GM21528 (cell line): ENCODE measurements around the gene SP110.
"Not testable (repeated sequence)": the region's sequence is repeated elsewhere in the genome, so short reads cannot be mapped to it uniquely, and the experiment has no call there.

Source experiments
- ATAC-seq: cut with Tn5 transposase; IDR thresholded peaks from one replicate; pipeline ENCODE4 v1.9.1; 2021; ENCODE audit warnings: mild to moderate bottlenecking, moderate library complexity; ENCODE audit not compliant: unreplicated experiment, low FRiP score

Gene SP110

DNA sequence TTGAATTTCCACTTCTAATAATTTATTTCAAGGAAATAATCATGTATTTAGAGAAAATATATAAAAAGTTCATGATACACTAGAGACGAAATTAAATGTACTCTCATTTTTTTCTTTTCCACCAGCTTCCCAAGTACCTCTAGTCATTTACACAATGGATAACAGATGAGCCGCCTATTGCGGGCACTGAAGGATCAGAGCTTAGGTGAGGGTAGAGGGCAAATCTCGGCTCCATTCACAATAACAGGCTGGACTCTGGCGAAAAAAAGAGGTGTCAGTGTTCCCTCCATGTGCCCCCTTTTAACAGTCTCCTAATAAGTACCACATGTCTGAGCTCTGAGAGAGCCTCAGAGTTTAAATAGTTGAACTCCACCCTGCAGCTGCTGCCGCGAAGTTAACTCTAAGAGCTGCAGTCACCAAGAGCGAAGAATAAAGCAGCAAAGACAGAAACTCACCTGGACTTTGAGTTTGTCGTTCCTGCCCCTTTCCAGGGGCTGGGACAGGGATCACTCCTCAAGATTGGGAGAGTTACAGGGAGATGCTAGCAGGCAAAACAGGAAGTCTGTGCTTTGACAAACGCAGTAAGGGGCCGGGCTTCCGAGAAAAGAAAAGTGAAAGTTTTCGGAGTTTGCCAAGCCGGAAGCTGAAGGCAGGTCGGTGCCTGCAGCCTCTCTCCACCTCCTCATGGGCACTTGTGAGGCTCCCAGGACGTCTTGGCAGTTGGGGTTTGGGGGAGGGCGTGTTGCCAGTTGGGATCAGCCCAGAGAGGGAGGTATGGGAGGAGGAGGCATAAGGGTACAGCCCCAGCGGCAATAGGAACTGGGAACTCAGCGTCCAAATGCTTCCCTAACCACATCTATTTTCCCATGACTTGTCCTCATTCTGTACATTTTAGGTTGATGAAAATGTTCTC is at the start of gene SP110:
Gene SP110 (minus strand): TSS at position 566 of the 913 bp plus-strand sequence. CDS start 3,057 bp downstream, outside the sequence.
- ATAC-seq, result peak; percentile 71

DNA sequence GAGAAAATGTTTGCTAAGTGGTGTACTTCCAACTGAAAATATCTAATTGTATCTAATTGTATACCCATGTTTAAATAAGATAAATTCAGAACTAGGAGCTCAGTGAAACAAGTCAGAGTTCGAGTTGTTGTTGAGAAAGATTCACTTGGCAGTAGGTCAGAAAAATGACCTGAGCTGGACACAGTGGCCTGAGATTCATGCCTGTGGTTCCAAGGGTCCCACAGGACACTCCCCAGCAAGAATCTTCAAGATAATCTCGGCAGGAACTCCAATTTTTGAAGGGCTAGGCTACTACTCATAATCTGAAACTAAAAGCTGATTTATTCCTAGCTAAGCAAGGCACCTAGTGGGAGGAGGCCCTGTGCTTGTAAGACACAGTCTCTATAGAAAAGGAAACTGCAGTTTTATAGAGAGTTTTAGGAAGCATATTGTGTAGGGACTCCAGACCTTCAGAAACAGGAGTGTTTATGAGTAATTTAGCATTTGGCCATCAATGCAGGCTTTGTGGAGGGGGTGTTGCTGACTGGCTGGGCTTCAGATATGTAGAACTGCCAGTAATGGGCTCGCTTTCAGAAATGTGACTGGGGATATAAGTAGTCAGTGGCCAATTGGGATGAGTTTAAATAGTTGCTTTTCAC is 48.9 kb upstream of the SP110 start:
- peak; percentile 51 for ATAC-seq

DNA sequence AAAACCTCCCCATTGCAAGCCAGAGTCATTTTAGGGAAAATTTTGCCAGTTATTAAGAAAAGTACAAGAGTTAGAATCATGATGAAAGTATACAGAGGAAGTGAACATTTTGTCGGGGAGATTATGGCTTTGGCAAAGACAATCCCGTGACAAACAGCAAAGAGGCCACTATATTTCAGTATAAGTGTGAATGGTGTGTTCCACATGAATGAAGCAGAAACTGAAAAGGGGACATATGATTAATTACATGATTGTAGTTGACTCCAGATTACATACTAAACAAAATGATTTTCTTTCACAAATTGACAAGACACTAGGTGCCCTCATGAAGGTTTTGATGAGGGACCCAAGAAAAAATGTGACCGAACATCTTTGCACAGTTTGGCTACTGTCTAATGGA is 47.8 kb upstream of the SP110 start:
- ATAC-seq, result peak; percentile 74

DNA sequence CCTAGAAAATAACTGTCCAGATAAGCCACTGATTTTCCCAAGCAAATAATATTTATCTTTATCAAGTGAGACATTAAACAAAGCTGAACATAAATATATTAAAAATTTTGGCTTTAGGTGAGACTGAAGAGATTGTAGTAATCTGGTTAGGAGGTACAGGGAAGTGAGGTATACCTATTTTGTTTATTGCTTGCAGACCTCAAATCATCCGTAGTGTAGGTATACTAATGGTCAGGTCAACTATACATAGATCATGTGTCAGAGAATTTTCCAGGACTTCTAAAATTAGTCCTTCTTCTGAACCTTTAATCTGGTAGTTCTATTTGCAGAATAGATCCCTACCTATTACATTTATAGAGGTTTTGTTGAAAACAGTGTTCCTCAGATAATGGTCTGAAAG is 47.3 kb upstream of the SP110 start:
- peak; percentile 38 for ATAC-seq

DNA sequence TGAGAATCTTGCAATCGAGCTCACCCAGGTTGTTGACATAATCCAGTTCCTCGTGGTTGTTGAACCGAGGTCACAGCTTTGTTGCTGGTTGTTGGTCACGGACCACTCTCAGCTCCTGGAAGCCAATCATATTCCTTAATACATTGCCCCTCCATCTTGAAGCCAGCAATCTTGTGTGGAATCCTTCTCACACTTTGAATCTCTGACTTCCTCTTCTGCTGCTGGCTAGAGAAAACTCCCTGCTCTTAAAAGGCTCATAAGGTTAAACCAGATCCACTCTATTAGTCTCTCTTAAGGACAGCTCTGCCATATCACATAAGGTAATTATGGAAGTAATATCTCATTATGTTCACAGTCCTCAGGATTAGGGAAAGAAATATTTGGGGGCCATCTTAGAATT is 46.9 kb upstream of the SP110 start:
- ATAC-seq, result no peak

DNA sequence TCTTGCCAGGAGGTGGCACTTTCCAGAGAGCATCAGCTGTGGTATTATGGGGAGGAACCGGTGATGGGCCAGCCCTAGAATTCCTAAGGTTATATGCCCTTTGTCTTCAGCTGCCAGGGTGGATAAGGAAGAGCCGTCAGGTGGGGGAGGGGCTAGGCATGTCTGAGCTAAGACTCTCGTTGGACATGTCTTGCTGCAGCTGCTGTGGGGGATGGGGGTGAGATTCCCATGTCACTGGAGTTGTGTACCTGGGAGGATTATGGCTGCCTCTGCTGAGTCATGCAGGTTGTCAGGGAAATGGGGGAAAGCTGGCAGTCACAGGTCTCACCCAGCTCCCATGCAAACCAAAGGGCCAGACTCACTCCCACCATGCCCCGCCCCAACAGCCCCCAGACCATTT is 45.2 kb upstream of the SP110 start:
- not testable (repeated sequence) for ATAC-seq

DNA sequence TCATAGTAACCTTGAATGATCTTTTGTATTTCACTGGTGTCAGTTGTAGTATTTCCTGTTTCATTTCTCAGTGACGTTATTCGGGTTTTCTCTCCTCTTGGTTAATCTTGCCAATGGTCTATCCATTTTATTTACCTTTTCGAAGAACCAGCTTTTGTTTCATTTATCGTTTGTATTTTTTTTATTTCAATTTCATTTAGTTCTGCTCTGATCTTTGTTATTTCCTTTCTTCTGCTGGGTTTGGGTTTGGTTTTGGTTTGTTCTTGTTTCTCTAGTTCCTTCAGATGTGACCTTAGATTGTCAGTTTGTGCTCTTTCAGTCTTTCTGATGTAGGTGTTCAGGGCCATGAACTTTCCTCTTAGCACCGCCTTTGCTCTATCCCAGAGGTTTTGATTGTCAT is 42.5 kb upstream of the SP110 start:
- no peak for ATAC-seq

DNA sequence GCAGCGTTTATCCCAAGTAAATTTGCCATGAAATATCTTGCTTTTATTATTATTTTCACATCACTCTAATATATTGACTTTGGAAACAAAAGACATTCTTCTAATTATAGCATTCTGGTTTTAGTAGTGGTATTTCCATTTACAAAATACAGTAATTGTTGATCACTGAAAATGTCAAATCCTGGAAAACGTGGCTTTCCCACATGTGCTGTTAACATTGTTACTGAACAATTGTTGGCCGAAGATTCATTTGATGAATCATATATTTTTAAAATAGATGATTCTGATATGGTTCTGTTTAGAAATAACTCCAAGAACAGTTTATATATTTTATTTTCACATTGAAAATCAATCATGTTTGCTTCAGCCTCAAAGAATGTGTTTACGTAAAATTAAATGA is 38.7 kb upstream of the SP110 start:
- ATAC-seq, result no peak

DNA sequence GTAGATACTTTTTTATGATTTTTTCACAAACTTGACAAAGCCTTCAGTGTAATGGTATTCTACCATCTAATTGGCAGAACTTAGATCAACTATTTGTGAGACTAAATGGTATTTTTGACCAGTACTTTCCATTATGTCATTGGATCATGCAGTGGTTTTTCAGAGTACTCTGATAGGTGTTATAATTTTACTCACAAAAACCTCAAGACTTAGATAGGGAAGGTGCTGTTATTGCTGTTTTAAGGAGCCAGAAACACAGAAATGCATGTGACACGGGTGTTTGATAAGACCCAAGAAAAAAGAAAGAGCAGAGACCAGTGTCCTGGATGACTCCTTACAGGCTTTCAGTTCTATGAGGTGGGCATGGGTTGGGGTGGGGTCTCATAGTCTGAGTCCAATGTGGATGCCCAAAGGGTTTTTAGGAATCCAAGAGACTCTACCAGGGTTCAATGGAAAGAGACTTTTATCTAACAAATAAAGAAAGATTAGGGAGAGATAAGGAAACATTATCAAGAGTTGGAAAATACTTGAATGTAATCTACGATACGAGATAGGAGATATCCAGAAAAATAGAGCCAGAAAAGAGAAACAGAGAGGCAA is 37.0 kb upstream of the SP110 start:
- no peak for ATAC-seq

DNA sequence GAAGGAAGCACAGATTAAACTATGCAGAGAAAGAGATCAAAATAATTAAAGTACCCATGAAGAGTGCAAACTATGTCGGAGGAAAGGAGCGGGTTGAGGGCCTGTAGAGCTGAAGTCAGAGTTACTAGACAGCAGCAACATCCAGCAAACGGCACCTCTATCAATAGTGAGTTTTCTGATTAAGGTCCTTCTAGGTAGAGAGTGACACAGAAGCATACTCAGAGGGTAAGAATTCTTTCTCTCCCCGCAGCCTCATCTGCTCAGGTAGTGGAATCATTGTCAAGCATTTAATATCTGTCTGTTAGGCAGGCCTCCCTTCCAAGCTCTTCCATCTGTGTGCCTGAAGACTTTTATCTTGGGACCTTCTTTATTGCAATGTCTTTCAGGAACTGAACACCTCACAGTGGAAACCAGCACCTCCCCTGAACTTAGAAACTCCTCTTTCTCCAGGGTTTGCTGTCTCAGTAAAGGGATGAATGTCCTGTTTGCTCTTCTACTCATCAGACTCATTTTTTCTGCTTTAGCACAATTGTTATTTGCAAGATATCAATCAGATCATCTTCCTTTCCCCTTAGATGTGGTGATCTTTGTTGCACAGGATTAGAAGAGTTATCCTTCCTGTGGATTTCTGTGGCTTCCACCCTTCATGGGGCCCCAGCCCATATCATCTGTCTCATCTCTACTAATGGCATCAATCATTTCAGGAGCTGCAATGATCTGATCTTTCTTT is 34.5 kb upstream of the SP110 start:
- ATAC-seq, result no peak

DNA sequence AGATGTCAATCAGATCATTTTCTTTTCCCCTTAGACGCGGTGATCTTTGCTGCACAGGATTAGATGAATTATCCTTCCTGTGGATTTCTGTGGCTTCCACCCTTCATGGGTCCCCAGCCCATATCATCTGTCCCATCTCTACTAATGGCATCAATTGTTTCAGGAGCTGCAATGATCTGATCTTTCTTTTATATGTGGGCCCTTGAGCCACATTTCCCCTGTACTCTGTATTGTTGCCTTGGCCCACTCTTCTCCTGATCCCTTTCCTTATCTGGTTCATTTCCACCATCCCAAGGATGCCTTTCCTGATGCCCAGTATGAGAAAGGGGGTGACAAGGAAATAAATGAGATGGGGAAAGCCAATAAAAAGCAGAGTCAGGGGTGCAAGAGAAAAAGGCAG is 30.4 kb upstream of the SP110 start:
- no peak for ATAC-seq

DNA sequence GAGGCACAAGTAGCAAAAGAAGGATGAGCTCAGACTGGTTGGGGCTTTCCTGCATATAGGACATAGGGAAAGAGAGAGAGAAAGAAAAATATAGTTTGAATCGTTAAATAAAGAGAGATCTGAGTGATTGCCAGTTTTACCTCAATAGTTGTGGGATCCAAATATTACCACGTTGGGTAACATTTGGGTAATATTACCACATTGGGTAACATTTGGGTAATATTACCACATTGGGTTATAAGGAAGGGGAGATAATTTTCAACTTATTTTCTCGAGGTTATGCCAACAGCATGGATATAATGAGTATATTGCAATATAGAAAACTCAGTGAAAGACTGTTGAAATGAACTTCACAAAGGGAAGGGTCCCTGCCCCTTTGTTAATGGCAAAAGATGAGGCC is 26.4 kb upstream of the SP110 start:
- ATAC-seq, result no peak

DNA sequence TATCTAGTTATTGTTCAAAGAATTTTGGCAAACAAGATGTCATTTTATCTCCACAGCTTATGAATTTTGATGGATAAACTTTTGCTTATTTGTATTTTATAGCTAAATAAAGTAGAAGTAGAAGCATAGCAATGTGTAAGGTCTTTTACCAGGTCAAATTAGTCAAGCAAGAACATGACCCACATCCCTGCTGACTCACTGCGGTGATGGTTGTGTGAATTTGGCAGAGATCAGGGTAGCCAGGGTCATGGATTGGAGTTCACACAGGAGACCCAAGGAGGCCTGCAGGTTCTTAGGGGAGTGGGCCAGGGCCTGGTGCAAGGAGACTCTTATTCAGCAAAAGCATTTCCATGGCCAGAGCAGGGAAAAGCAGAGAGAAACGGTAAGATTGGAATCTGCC is 24.4 kb upstream of the SP110 start:
- no peak for ATAC-seq

DNA sequence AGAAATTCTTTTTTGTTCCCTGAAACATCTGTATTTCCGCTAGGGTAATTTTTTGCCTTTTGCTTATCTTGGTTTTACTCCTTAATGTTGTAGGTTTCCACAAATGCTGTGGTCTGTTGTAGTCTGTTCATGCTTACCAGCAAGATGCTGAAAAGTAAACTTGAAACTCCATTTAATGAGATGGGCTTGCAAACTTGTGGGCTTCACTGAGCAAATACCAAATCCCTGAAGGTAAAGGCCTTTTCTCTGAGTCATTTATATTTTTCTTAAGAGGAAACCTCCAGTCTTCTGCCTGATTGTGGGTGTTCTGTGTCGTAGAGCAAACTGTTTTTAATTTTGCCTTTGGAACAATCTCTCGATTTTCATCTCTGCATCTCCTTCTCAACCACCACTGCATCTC is 15.1 kb upstream of the SP110 start:
- no peak for ATAC-seq

DNA sequence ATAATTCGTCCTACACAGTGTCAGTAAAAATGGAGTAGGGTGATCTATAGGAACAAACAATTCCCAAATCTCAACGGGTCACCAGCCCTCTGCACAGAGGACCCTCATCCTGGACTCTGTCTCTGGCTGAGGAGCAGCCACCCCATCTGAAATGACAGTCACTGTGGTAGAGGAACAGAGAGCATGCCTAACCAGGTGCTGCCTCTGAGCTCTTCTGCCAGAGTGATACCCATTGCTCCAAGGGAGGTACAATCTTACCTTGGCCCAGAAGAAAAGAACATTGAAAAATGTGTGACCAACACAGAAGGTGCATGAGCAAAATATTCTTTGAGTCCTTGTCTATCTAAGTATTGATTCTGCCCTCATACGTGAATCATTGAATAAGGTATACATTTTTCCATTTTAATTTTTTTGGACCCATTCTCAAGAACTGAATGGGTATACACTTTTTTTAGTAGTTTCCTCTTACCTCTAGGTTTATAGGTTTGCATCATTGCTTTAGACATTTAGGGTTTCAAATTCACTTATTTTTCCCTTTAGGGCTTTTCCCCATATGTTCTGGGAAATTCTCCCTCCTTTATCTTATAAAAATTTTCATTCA is 14.4 kb upstream of the SP110 start:
- ATAC-seq, result no peak

DNA sequence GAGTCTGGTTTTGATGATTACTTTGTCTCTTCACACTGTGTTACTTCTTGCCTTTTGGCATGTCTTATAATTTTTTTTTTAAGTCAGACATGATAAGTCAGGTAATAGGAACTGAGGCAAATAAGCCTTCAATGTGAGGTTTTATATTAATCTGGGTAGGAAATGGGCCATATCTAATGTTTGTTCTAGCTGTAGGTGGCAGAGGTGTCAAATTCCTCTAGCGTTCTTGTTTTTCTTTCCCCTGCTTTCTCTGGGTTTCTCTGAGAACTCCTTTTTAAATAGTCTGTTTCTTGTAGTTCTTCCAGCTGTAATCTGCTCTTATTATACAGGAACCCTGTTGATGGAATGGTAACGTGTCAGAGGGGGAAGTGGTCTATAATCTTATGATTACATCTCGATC is 11.5 kb upstream of the SP110 start:
- ATAC-seq, result no peak

DNA sequence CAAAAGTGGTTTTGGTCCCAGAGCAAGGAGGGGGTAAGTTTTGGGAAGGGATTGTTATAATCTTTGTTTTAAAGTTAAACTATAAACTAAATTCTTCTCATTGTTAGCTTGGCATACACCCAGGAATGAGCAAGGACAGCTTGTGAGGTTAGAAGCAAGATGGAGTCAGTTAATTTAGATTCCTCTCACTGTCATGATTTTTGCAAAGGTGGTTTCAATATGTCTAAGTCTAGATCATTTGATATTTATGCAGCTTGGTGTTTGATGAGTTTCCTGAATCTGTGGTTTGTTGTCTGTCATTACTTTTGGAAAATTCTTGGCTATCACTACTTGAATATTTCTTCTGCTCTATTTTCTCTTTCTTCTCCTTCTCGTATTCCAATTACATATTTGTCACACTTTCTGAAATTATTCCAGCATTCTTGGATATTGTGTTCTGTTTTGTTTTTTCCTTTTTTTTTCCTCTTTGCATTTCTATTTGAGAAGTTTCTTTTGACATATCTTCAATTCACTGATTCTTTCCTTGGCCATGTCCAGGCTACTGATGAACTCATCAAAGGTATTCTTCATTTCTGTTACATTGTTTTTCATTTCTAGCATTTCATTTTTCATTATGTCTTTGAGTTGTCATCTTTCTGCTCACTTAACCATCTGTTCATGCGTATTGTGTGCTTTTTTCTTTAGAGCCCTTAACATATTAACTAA is 10.9 kb upstream of the SP110 start:
- ATAC-seq, result no peak

DNA sequence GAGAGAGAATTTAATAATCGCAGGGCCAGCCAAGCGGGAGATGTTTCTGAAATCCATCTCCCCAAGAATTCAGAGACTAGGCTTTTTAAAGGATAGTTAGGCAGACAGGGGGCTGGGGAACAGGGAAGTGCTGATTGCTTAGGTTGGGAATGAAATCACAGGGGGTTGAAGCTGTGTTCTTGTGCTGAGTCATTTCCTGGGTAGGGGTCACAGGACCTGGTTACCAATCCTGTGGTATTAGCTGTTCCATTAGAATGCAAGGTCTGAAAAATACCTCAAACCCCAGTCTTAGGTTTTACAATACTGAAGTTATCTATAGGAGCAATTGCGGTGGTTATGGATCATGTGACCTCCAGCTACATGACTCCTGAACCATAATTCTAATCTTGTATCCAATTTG is 10.3 kb upstream of the SP110 start:
- ATAC-seq, result no peak

DNA sequence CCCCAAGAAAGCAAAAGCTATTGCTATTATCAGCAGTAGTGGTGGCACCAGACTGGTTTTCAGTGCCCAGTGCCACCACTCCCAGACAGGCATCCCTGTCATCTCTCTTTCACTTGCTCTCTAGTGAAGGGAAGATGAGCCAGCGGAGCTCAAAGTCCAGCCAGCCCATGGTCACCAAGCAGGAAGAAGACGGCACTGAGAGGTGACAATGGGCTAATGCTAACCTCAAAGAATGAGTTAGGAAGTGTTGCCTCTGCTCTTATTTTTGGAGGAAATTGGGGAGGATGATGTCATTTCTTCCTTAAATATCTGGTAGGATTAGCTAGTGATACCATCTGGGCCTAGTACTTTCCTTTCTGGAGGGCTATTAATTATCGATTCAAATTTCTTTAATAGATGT is 7.4 kb upstream of the SP110 start:
- ATAC-seq, result no peak

DNA sequence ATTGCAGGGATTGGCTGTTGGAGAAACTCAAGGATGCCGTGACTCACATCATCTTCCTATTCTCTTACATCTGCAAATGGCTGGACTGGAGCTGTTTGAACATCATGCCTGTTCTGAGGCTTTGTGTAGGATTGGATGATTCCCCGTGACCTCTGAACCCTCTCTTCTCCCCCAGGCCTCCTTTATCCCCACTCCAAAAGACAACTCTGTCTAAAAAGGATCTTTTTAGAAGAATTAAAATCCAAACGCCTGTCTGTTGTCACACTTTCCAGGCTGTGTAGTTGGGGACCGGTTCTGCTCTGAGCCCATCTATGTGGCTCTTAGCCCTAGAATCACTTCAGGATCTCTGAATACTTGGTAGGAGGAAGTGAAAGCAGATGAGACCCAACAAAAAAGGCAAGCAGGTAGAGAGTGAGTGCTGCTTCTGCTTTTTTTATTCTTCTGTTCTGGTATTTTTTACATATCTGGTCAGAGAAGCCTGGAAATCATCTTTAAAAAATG is 6.3 kb upstream of the SP110 start:
- peak; percentile 76 for ATAC-seq
